Measurements from ENCODE around the gene CHD8. TPM values are rescaled to one million over a fixed set of nuclear protein-coding genes. Genes with fewer than 3 reads are reported as not detected.

Gene CHD8
- total RNA-seq, 1 donor from 2014 or later = 96.0 TPM

- Histone ChIP-seq H3K4me1 (peaks cover 0 to 7% of the 10 kb centered on the region in 2 donors), H3K4me3 (no peak overlapping the region), H3K9me3 (no peaks in the 10 kb centered on the region), H3K27ac (no peak overlapping the region), H3K27me3 (no peaks in the 10 kb centered on the region), H3K36me3 (peaks cover 46 to 53% of the 10 kb centered on the region in 2 donors)
- TF ChIP-seq CTCF (IDR thresholded peaks at IDR 0.05) = no peak
- DNase-seq (ENCODE audit: low spot score in 2 of 2) = no peak
- intact Hi-C loops (cut with DNase I) = loop anchor here (5.0 kb wide), 1 partner anchor 36 kb away; no protein-coding TSS in a partner anchor
These were observed 24.8 kb downstream of the CHD8 start for GRCh38 chr14:21431126-21431525.

GRCh38 chr14:21428930-21429329 is 27.0 kb downstream of the CHD8 start:
- intact Hi-C loops (cut with DNase I) = no loop called here
- no peaks in the 10 kb centered on the region for H3K4me1 ChIP-seq
- H3K36me3 ChIP-seq = peaks cover 65 to 71% of the 10 kb centered on the region in 2 donors
- DNase-seq (ENCODE audit: low spot score in 2 of 2) = no peak
- H3K27me3 ChIP-seq = no peaks in the 10 kb centered on the region
- H3K4me3 ChIP-seq = no peak overlapping the region
- no peaks in the 10 kb centered on the region for H3K9me3 ChIP-seq
- no peak overlapping the region for H3K27ac ChIP-seq
- no peak for TF ChIP-seq CTCF (IDR thresholded peaks at IDR 0.05)

DNA sequence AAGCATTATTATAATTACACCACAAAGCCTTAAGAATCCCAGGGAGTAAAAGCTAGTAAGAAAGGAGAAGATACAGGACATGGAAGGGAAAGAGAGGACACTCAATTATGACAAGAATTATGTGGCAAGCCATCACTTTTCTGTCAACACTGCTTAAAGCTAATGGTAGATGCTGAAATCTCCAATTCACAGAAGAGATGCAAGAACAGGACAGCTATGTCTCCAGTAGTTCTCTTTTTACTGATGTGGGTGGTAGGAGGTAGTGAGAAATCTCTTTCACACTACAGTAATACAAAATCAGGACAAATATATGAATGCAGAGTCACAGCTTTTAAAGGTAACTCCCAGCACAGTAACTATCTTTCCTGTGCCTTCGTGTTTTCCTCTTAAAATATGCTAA is 29.2 kb downstream of the CHD8 start:
- no peak for TF ChIP-seq CTCF (IDR thresholded peaks at IDR 0.05)
- no peaks in the 10 kb centered on the region for H3K27me3 ChIP-seq
- peaks cover 83 to 91% of the 10 kb centered on the region in 2 donors for H3K36me3 ChIP-seq
- no peaks in the 10 kb centered on the region for H3K9me3 ChIP-seq
- intact Hi-C loops (cut with DNase I) = no loop called here
- no peak overlapping the region for H3K27ac ChIP-seq
- DNase-seq (ENCODE audit: low spot score in 2 of 2) = no peak
- H3K4me1 ChIP-seq = no peaks in the 10 kb centered on the region
- no peak overlapping the region for H3K4me3 ChIP-seq

- H3K27me3 ChIP-seq = no peaks in the 10 kb centered on the region
- H3K27ac ChIP-seq = no peak overlapping the region
- intact Hi-C loops (cut with DNase I) = no loop called here
- no peaks in the 10 kb centered on the region for H3K4me1 ChIP-seq
- DNase-seq (ENCODE audit: low spot score in 2 of 2) = no peak
- H3K4me3 ChIP-seq = no peak overlapping the region
- TF ChIP-seq CTCF (IDR thresholded peaks at IDR 0.05) = no peak
- H3K9me3 ChIP-seq = no peaks in the 10 kb centered on the region
- peaks cover 67 to 77% of the 10 kb centered on the region in 2 donors for H3K36me3 ChIP-seq
These were observed 36.4 kb downstream of the CHD8 start for GRCh38 chr14:21419528-21419927.

DNA sequence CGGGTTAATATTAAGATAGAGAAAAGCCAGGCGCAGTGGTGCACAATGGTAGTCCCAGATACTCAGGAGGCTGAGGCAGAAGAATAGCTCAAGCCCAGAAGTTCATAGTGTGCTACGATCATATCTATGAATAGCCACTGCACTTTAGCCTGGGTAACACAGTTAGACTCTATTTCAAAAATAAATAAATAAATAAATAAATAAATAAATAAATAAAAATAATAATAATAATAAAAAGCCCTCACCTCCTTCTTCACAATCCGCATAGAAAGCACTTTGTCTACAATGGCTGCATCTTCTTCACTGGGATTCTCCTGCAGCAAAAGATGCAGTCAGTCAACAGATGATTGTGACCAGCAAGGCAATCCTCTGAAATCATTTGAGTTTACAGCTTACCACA is 40.6 kb downstream of the CHD8 start:
- Histone ChIP-seq H3K4me3 (no peak overlapping the region), H3K4me1 (no peaks in the 10 kb centered on the region), H3K27ac (no peak overlapping the region), H3K36me3 (peaks cover 69 to 83% of the 10 kb centered on the region in 2 donors), H3K27me3 (no peaks in the 10 kb centered on the region), H3K9me3 (no peaks in the 10 kb centered on the region)
- intact Hi-C loops (cut with DNase I) = no loop called here
- no peak for DNase-seq (ENCODE audit: low spot score in 2 of 2)
- no peak for TF ChIP-seq CTCF (IDR thresholded peaks at IDR 0.05)

- no peak overlapping the region for H3K4me3 ChIP-seq
- H3K36me3 ChIP-seq = peaks cover 69 to 83% of the 10 kb centered on the region in 2 donors
- TF ChIP-seq CTCF (IDR thresholded peaks at IDR 0.05) = no peak
These were observed 41.7 kb downstream of the CHD8 start for GRCh38 chr14:21414137-21414631.

More at GRCh38 chr14:21414137-21414631, 41.7 kb downstream of the CHD8 start:
- no peak for DNase-seq (ENCODE audit: low spot score in 2 of 2)
- Histone ChIP-seq H3K27me3 (no peaks in the 10 kb centered on the region), H3K4me1 (no peaks in the 10 kb centered on the region), H3K9me3 (no peaks in the 10 kb centered on the region), H3K27ac (no peak overlapping the region)
- intact Hi-C loops (cut with DNase I) = no loop called here
